K562 (cell line): ENCODE data around the gene SMG6. TPM values are rescaled to one million over a fixed set of nuclear protein-coding genes. Genes with fewer than 3 reads are reported as not detected.

Experiments
- ATAC-seq: fragments of 200-7000 bp; cut with Tn5 transposase; 3 replicates; pipeline ENCODE4 v1.9.1; 2020; ENCODE audit warnings: moderate library complexity
- BruUV-seq: library from RNA; stranded (reverse); fragments of 400-500 nt; replicated peaks from 2 replicates; lab custom pipeline; 2021; lab: Mats Ljungman, UMichigan
- CTCF ChIA-PET: fragments of 300-600 bp; formaldehyde crosslinking; extraction: SDS; loops from one replicate; lab custom pipeline; 2021; ENCODE audit warnings: low intra/inter-chr PET ratio; lab: Yijun Ruan, JAX
- POLR2A ChIA-PET: fragments of 300-600, 350-650 bp; sonication (Branson Sonifier 250); formaldehyde crosslinking; extraction: SDS; loops from one replicate; lab custom pipeline; 2021; ENCODE audit warnings: antibody characterized with exemption, inconsistent platforms; lab: Yijun Ruan, JAX
- DNase-seq, 4 experiments: peaks; one replicate each; pipeline versions ENCODE4 v3.0.0 to v3.0.0-alpha.2; 2011 to 2018; ENCODE audit warnings: low spot score in 3 of 4, mixed read lengths in 3 of 4; ENCODE audit errors: extremely low read depth in 1 of 4
- FAIRE-seq: peaks from 2 replicates; lab custom pipeline; 2011; peaks lifted over from hg19 to GRCh38; lab: Jason Lieb, UNC
- H2AFZ ChIP-seq: 2 replicates; pipeline ENCODE4 v1.6.0; 2011; ENCODE audit warnings: low read depth, low read length, control low read depth, inconsistent platforms
- H3K27ac ChIP-seq: fragments of 200-600 bp; 3 replicates; pipeline ENCODE4 v1.8.0; 2011; ENCODE audit warnings: low read depth, mild to moderate bottlenecking, control low read depth, inconsistent platforms, low read length, moderate library complexity, mixed read lengths; ENCODE audit errors: extremely low read depth
- H3K27me3 ChIP-seq, 2 experiments: fragments of 300-600 bp in 1 of 2; 2 replicates in 1 of 2; 3 replicates in 1 of 2; pipeline versions ENCODE4 v1.6.0 to v1.8.0; 2011; ENCODE audit warnings: inconsistent platforms in 2 of 2, low read length in 2 of 2, mild to moderate bottlenecking in 1 of 2, mixed read lengths in 1 of 2, moderate library complexity in 1 of 2; ENCODE audit not compliant: control insufficient read depth in 2 of 2, insufficient read depth in 2 of 2
- H3K36me3 ChIP-seq: fragments of 300-600 bp; 3 replicates; pipeline ENCODE4 v1.8.0; 2011; ENCODE audit warnings: mild to moderate bottlenecking, low read length, inconsistent platforms; ENCODE audit not compliant: control insufficient read depth, insufficient read depth
- H3K4me1 ChIP-seq, 2 experiments: fragments of 200-600 bp in 1 of 2; replicated peaks in 1 of 2; 2 replicates in 1 of 2; 3 replicates in 1 of 2; pipeline versions ENCODE4 v1.5.1 to v1.8.0; 2011; ENCODE audit warnings: inconsistent platforms in 2 of 2, low read length in 2 of 2, mild to moderate bottlenecking in 1 of 2, mixed read lengths in 1 of 2, moderate library complexity in 1 of 2; ENCODE audit not compliant: control insufficient read depth in 2 of 2, insufficient read depth in 2 of 2
- H3K4me2 ChIP-seq: 2 replicates; pipeline ENCODE4 v1.6.1; 2011; ENCODE audit warnings: low read length, control low read depth, inconsistent platforms, mixed read lengths; ENCODE audit not compliant: insufficient read depth
- H3K4me3 ChIP-seq: fragments of 200-600 bp; sonication (generic), shearing (Covaris generic); 2 replicates; pipeline ENCODE4 v1.5.1; 2016; ENCODE audit warnings: control low read depth, inconsistent platforms
- H3K79me2 ChIP-seq: fragments of 200-600 bp; 3 replicates; pipeline ENCODE4 v1.8.0; 2011; ENCODE audit warnings: low read length, inconsistent platforms; ENCODE audit not compliant: control insufficient read depth, insufficient read depth
- H3K9ac ChIP-seq, 2 experiments: 2 replicates each; pipeline versions ENCODE4 v1.6.0 to v1.6.1; 2011; ENCODE audit warnings: low read depth in 2 of 2, low read length in 2 of 2, control low read depth in 1 of 2, inconsistent platforms in 1 of 2, mild to moderate bottlenecking in 1 of 2, mixed read lengths in 1 of 2; ENCODE audit not compliant: insufficient read depth in 1 of 2
- H3K9me1 ChIP-seq: one replicate; pipeline ENCODE4 v1.6.0; 2011; ENCODE audit warnings: inconsistent platforms, mild to moderate bottlenecking, low read length, moderate library complexity; ENCODE audit not compliant: control insufficient read depth, insufficient read depth
- H3K9me3 ChIP-seq: replicated peaks from 2 replicates; pipeline ENCODE4 v1.5.1; 2011; ENCODE audit warnings: low read depth, low read length, inconsistent platforms; ENCODE audit not compliant: control insufficient read depth, insufficient read depth
- H4K20me1 ChIP-seq: replicated peaks from 2 replicates; pipeline ENCODE4 v1.6.1; 2011; ENCODE audit warnings: low read length, inconsistent platforms, mixed read lengths; ENCODE audit not compliant: control insufficient read depth, insufficient read depth
- CEBPB ChIP-seq: fragments of 450-650 bp; IDR thresholded peaks from 2 replicates; pipeline ENCODE4 v1.6.1; 2016; ENCODE audit warnings: missing genetic modification characterization, missing compliant biosample characterization
- CEBPG ChIP-seq, 3 experiments: fragments of 200-800 bp in 1 of 3; sonication (Bioruptor generic) in 1 of 3; sonication (generic) in 1 of 3; formaldehyde crosslinking in 1 of 3; IDR thresholded peaks in 2 of 3; conservative IDR thresholded peaks in 1 of 3; 2 replicates each; pipeline versions ENCODE4 v1.6.1 to v1.8.0; 2016 to 2022; ENCODE audit warnings: missing compliant biosample characterization in 2 of 3, missing genetic modification characterization in 2 of 3, mild to moderate bottlenecking in 1 of 3, missing genetic modification reagents in 1 of 3
- KDM4B ChIP-seq, 2 experiments: fragments of 450-650 bp in 1 of 2; sonication (generic) in 1 of 2; IDR thresholded peaks; 2 replicates each; pipeline ENCODE4 v1.6.1; 2016 to 2017; ENCODE audit warnings: borderline replicate concordance in 2 of 2, antibody characterized with exemption in 1 of 2, low read depth in 1 of 2, mild to moderate bottlenecking in 1 of 2
- WGBS: fragments of 100-300 bp; shearing (Covaris generic); methylation state at CpG from one replicate; pipeline ENCODE4 v1.1.6; 2016; ENCODE audit warnings: low coverage, mixed read lengths; ENCODE audit not compliant: insufficient coverage; ENCODE audit errors: missing lambda C conversion rate; 5-methylcytosine and 5-hydroxymethylcytosine counted together
- in situ Hi-C: fragments of 300-500 bp; cut with MboI; formaldehyde crosslinking; loops from 4 replicates; pipeline ENCODE4 v1.15.0; 2018; ENCODE audit warnings: inconsistent platforms, mixed read lengths
- intact Hi-C: fragments of 100-400 bp; cut with micrococcal nuclease; formaldehyde crosslinking; loops from 2 replicates; pipeline ENCODE4 v1.14.2; 2022
- polyA plus RNA-seq, 8 experiments: library from polyadenylated mRNA; depleted of rRNA in 4 of 8; stranded (reverse) in 5 of 8; unstranded in 3 of 8; fragments of >200 nt; fragmentation: Nextera tagmentation in 2 of 8; fragmentation: Illumina TruSeq in 1 of 8; extraction: Ambion mirVana in 2 of 8; extraction: Trizol in 1 of 8; gene quantifications; 2 replicates each; pipeline versions ENCODE4 v1.2.1 to v1.2.3, GENCODE V29; 2011 to 2014; ENCODE audit warnings: inconsistent platforms in 1 of 8, missing spikeins in 1 of 8
- total RNA-seq, 7 experiments: library from RNA; depleted of rRNA in 6 of 7; stranded (reverse); fragments of >200 nt in 6 of 7; fragmentation: Illumina TruSeq in 2 of 7; extraction: Trizol in 2 of 7; gene quantifications; 2 replicates each; pipeline versions ENCODE4 v1.2.1 to v1.2.3, GENCODE V29; 2011 to 2021; ENCODE audit warnings: low replicate concordance in 1 of 7
- TF ChIP-seq, protein P1 (sequence below): fragments of 450-650 bp; IDR thresholded peaks from 2 replicates; pipeline ENCODE4 v1.7.1; 2018; ENCODE audit warnings: mild to moderate bottlenecking, low read depth; ENCODE audit not compliant: partially characterized antibody

SMG6 gene
- total and polyA plus RNA-seq, 9 of the 15 experiments (the other 6 are each of a cell fraction or from before 2014, with no cell fraction given) = 0.44 to 13.9 (median 6.0) TPM

DNA sequence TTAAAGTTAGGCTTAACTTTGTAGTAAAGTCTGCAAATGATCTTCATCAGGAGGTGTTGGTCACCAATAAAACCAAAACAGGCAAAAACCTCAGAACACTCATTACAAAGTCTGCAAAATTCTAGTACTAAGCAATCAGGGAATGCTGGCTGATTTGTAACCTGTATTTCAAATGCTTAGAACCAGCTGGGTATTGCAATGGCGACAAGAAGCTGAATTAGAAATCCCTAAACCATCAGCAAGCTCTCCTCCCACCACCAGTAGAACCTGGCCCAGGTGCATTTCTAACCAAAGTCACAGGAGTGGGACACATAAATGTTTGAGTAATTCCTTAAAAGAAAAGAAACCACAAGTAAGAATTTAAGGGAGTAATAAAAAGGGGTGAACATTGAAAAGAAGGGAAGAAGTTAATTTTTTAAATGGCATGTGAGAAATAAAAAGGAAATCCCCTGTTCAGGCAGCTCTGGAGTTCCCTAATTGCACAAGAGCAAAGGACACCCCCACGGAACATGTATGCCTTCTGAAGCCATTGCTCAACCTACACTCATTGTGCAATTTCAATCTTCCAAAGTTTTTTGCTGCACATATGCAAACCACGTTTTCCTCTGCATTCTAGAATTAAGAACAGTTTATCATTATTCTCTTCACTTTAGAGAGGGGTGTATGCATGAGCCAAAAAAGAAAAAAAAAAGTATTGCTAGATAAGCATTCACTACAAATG lies 145.8 kb downstream of the SMG6 start:
- intact Hi-C loops = no loop called here
- 35% methylated on average over 3 of the region's 3 CpGs for WGBS
- FAIRE-seq (no peak), ATAC-seq (no peak), DNase-seq (no peak)
- no TSS peak for BruUV-seq
- no peak overlapping the region for H3K27ac ChIP-seq
- in situ Hi-C loops = no loop called here
- H3K4me2 ChIP-seq = no peak overlapping the region
- ChIA-PET POLR2A (interaction anchor here (0.6 to 1.3 kb wide), 4 partner anchors 11 to 341 kb away, joined by 3 read pairs; no protein-coding TSS in a partner anchor), CTCF (no interaction called here)
- H3K4me1 ChIP-seq = no peaks in the 10 kb centered on the region; a peak in 1 of 5 replicates
- no peak overlapping the region for H2AFZ ChIP-seq
- H3K4me3 ChIP-seq = no peak overlapping the region
- H3K9me3 ChIP-seq = no peaks in the 10 kb centered on the region
- no peaks in the 10 kb centered on the region for H4K20me1 ChIP-seq
- H3K9ac ChIP-seq = no peak overlapping the region
- no peak for TF ChIP-seq CEBPG (CRISPR knock-in tag; IDR thresholded peaks at IDR 0.05)
- TF ChIP-seq CEBPG (tag; conservative IDR thresholded peaks at IDR 0.05 in 1 of 2, IDR thresholded peaks at IDR 0.05 in 1 of 2) = peak in 1 of 2 experiments; percentile 53; a peak in 2 of 4 replicates
- peak; percentile 93 for TF ChIP-seq CEBPB
- no peak for TF ChIP-seq KDM4B (IDR thresholded peaks at IDR 0.05; ENCODE audit: borderline replicate concordance in 2 of 2, low read depth in 1 of 2)
- H3K9me1 ChIP-seq = no peaks in the 10 kb centered on the region
- H3K79me2 ChIP-seq = no peaks in the 10 kb centered on the region
- H3K27me3 ChIP-seq = no peaks in the 10 kb centered on the region
- H3K36me3 ChIP-seq = peaks cover 5% of the 10 kb centered on the region; the same call in 2 of the 3 replicates

DNA sequence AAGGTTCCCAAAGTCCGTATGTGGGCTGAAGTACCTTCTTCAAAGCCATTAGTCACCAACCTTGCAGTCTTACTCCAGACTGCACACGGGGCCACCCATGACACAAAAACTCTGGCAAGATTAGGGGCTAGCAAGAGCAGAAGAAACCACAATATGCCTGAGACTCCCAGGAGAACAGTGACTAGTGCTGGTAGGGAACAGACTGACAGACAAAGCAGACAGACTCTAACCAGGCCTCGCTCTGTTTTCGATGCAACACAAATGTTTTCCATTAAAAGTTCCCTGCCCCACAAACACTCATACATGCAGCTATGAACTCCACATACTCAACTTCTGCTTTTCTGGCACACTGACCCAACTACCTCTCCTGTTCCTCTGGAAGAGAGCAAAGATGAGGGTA lies 146.5 kb downstream of the SMG6 start:
- Histone ChIP-seq H2AFZ (no peak overlapping the region), H3K9me3 (no peaks in the 10 kb centered on the region), H3K36me3 (peaks cover 5% of the 10 kb centered on the region; the same call in 2 of the 3 replicates), H3K27me3 (no peaks in the 10 kb centered on the region), H3K4me1 (no peaks in the 10 kb centered on the region; a peak in 1 of 5 replicates), H4K20me1 (no peaks in the 10 kb centered on the region), H3K27ac (no peak overlapping the region), H3K4me2 (no peak overlapping the region), H3K79me2 (no peaks in the 10 kb centered on the region), H3K9me1 (no peaks in the 10 kb centered on the region), H3K4me3 (no peak overlapping the region), H3K9ac (no peak overlapping the region)
- ATAC-seq (no peak), DNase-seq (no peak), FAIRE-seq (no peak)
- CTCF ChIA-PET = no interaction called here
- intact Hi-C loops = no loop called here
- TF ChIP-seq, protein P1, sequence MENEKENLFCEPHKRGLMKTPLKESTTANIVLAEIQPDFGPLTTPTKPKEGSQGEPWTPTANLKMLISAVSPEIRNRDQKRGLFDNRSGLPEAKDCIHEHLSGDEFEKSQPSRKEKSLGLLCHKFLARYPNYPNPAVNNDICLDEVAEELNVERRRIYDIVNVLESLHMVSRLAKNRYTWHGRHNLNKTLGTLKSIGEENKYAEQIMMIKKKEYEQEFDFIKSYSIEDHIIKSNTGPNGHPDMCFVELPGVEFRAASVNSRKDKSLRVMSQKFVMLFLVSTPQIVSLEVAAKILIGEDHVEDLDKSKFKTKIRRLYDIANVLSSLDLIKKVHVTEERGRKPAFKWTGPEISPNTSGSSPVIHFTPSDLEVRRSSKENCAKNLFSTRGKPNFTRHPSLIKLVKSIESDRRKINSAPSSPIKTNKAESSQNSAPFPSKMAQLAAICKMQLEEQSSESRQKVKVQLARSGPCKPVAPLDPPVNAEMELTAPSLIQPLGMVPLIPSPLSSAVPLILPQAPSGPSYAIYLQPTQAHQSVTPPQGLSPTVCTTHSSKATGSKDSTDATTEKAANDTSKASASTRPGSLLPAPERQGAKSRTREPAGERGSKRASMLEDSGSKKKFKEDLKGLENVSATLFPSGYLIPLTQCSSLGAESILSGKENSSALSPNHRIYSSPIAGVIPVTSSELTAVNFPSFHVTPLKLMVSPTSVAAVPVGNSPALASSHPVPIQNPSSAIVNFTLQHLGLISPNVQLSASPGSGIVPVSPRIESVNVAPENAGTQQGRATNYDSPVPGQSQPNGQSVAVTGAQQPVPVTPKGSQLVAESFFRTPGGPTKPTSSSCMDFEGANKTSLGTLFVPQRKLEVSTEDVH = no peak
- POLR2A ChIA-PET = interaction anchor here (0.6 kb wide), 1 partner anchor 341 kb away, joined by 3 read pairs; no protein-coding TSS in a partner anchor
- BruUV-seq = no TSS peak
- in situ Hi-C loops = no loop called here
- 52% methylated on average over 4 of the region's 4 CpGs for WGBS
